Measurements from ENCODE around the gene SLC22A1. TPM values are rescaled to one million over a fixed set of nuclear protein-coding genes. Genes with fewer than 3 reads are reported as not detected.

Gene SLC22A1
- total RNA-seq, 2 experiments from 2014 or later, result 0.14 to 0.99 TPM

- POLR2A ChIA-PET, result no interaction called here
These were observed 80.8 kb downstream of the SLC22A1 start for GRCh38 chr6:160202411-160202810.

GRCh38 chr6:160203076-160203475 lies 81.5 kb downstream of the SLC22A1 start:
- Mint-ChIP-seq H3K9me3 (peaks cover 8% of the 10 kb centered on the region), H3K4me1 (ENCODE audit: low read depth) (no peaks in the 10 kb centered on the region), H3K36me3 (peaks cover 3% of the 10 kb centered on the region), H3K27me3 (peaks cover 17% of the 10 kb centered on the region), H3K27ac (no peak overlapping the region), H3K4me3 (no peak overlapping the region)
- intact Hi-C loops (cut with micrococcal nuclease), result no loop called here
- CTCF ChIA-PET, result no interaction called here
- POLR2A ChIA-PET, result no interaction called here
- DNase-seq, result no peak

More at GRCh38 chr6:160202411-160202810, 80.8 kb downstream of the SLC22A1 start:
- Mint-ChIP-seq H3K27me3 (peaks cover 12% of the 10 kb centered on the region), H3K9me3 (peaks cover 6% of the 10 kb centered on the region), H3K27ac (no peak overlapping the region), H3K4me3 (no peak overlapping the region), H3K36me3 (no peaks in the 10 kb centered on the region), H3K4me1 (ENCODE audit: low read depth) (no peaks in the 10 kb centered on the region)
- intact Hi-C loops (cut with micrococcal nuclease), result no loop called here
- DNase-seq, result no peak
- CTCF ChIA-PET, result no interaction called here

GRCh38 chr6:160203522-160203921 lies 81.9 kb downstream of the SLC22A1 start:
- CTCF ChIA-PET, result no interaction called here
- H3K27me3 Mint-ChIP-seq, result peaks cover 17% of the 10 kb centered on the region
- H3K27ac Mint-ChIP-seq, result no peak overlapping the region
- no peak for DNase-seq
- intact Hi-C loops (cut with micrococcal nuclease), result no loop called here
- H3K4me1 Mint-ChIP-seq (ENCODE audit: low read depth), result no peaks in the 10 kb centered on the region
- POLR2A ChIA-PET, result no interaction called here
- peaks cover 8% of the 10 kb centered on the region for H3K9me3 Mint-ChIP-seq
- H3K4me3 Mint-ChIP-seq, result no peak overlapping the region
- peaks cover 3% of the 10 kb centered on the region for H3K36me3 Mint-ChIP-seq

GRCh38 chr6:160203953-160204352 lies 82.3 kb downstream of the SLC22A1 start:
- ChIA-PET CTCF (no interaction called here), POLR2A (no interaction called here)
- Mint-ChIP-seq H3K4me1 (ENCODE audit: low read depth) (no peaks in the 10 kb centered on the region), H3K27ac (no peak overlapping the region), H3K27me3 (peaks cover 17% of the 10 kb centered on the region), H3K9me3 (peaks cover 8% of the 10 kb centered on the region), H3K4me3 (no peak overlapping the region), H3K36me3 (peaks cover 3% of the 10 kb centered on the region)
- DNase-seq, result no peak
- intact Hi-C loops (cut with micrococcal nuclease), result no loop called here

GRCh38 chr6:160204710-160205109 lies 83.1 kb downstream of the SLC22A1 start:
- Mint-ChIP-seq H3K36me3 (peaks cover 3% of the 10 kb centered on the region), H3K27me3 (peaks cover 17% of the 10 kb centered on the region), H3K4me3 (no peak overlapping the region), H3K27ac (no peak overlapping the region), H3K9me3 (peaks cover 8% of the 10 kb centered on the region), H3K4me1 (ENCODE audit: low read depth) (no peaks in the 10 kb centered on the region)
- ChIA-PET POLR2A (no interaction called here), CTCF (interaction anchor here (1.2 kb wide), 1 partner anchor 329 kb away, joined by 3 read pairs; no protein-coding TSS in a partner anchor)
- intact Hi-C loops (cut with micrococcal nuclease), result no loop called here
- no peak for DNase-seq

GRCh38 chr6:160207618-160208017 lies 86.0 kb downstream of the SLC22A1 start:
- no peak for DNase-seq
- H3K4me3 Mint-ChIP-seq, result no peak overlapping the region
- POLR2A ChIA-PET, result no interaction called here
- peaks cover 18% of the 10 kb centered on the region for H3K27me3 Mint-ChIP-seq
- intact Hi-C loops (cut with micrococcal nuclease), result no loop called here
- H3K4me1 Mint-ChIP-seq (ENCODE audit: low read depth), result no peaks in the 10 kb centered on the region
- CTCF ChIA-PET, result interaction anchor here (0.7 kb wide), 1 partner anchor 25 kb away, joined by 3 read pairs; no protein-coding TSS in a partner anchor
- H3K36me3 Mint-ChIP-seq, result peaks cover 3% of the 10 kb centered on the region
- H3K27ac Mint-ChIP-seq, result no peak overlapping the region
- peaks cover 10% of the 10 kb centered on the region for H3K9me3 Mint-ChIP-seq

Other genes starting within 250 kb of the SLC22A1 start
- gene MAS1, start 230.8 kb upstream of the SLC22A1 start, total RNA-seq, result not detected
- 10 to 100 TPM; 73.5 to 75.5 TPM for gene IGF2R, start 152.7 kb upstream of the SLC22A1 start, total RNA-seq
- not detected for gene SLC22A2, start 137.0 kb downstream of the SLC22A1 start, total RNA-seq
- gene SLC22A3, start 226.6 kb downstream of the SLC22A1 start, total RNA-seq, result not detected